Nephron (organoid): Measurements from ENCODE around the gene FAM83F.

Source experiments
- H3K27ac Mint-ChIP-seq, 3 experiments: 2 replicates each; pipeline ENCODE4 v1.8.0; 2020; ENCODE audit warnings: mixed read lengths in 3 of 3, mild to moderate bottlenecking in 2 of 3, moderate library complexity in 1 of 3
- H3K27me3 Mint-ChIP-seq: 2 replicates; pipeline ENCODE4 v1.8.0; 2021; ENCODE audit warnings: low read depth, mild to moderate bottlenecking, moderate library complexity, mixed read lengths
- H3K36me3 Mint-ChIP-seq: 2 replicates; pipeline ENCODE4 v1.8.0; 2020; ENCODE audit warnings: low read depth, mixed read lengths
- H3K4me1 Mint-ChIP-seq: 2 replicates; pipeline ENCODE4 v1.8.0; 2020; ENCODE audit warnings: mixed read lengths
- H3K4me3 Mint-ChIP-seq, 3 experiments: 2 replicates each; pipeline ENCODE4 v1.8.0; 2020; ENCODE audit warnings: mild to moderate bottlenecking in 3 of 3, mixed read lengths in 3 of 3, moderate library complexity in 2 of 3
- H3K9me3 Mint-ChIP-seq: 2 replicates; pipeline ENCODE4 v1.8.0; 2020; ENCODE audit warnings: mixed read lengths
- CTCF ChIP-seq, 3 experiments: fragments of 200-600 bp; sonication (generic); IDR thresholded peaks; one replicate each; pipeline ENCODE4 v1.5.0; 2021; ENCODE audit warnings: antibody characterized with exemption in 3 of 3; ENCODE audit not compliant: unreplicated experiment in 3 of 3

The FAM83F gene

GRCh38 chr22:39983346-39983745, 11.4 kb upstream of the FAM83F start:
- no peak for TF ChIP-seq CTCF (IDR thresholded peaks at IDR 0.05; ENCODE audit: unreplicated experiment in 3 of 3)
- no peaks in the 10 kb centered on the region for H3K9me3 Mint-ChIP-seq
- H3K36me3 Mint-ChIP-seq: no peaks in the 10 kb centered on the region
- no peak overlapping the region for H3K27ac Mint-ChIP-seq
- H3K27me3 Mint-ChIP-seq: peaks cover 41% of the 10 kb centered on the region
- no peaks in the 10 kb centered on the region for H3K4me1 Mint-ChIP-seq
- H3K4me3 Mint-ChIP-seq: no peak overlapping the region

- no peak overlapping the region for H3K4me3 Mint-ChIP-seq
- no peak overlapping the region for H3K27ac Mint-ChIP-seq
- no peaks in the 10 kb centered on the region for H3K36me3 Mint-ChIP-seq
- peaks cover 45% of the 10 kb centered on the region for H3K27me3 Mint-ChIP-seq
- no peaks in the 10 kb centered on the region for H3K9me3 Mint-ChIP-seq
- no peak for TF ChIP-seq CTCF (IDR thresholded peaks at IDR 0.05; ENCODE audit: unreplicated experiment in 3 of 3)
- H3K4me1 Mint-ChIP-seq: no peaks in the 10 kb centered on the region
Observed at GRCh38 chr22:39984006-39984405, 10.7 kb upstream of the FAM83F start.

- Mint-ChIP-seq H3K27me3 (peaks cover 53% of the 10 kb centered on the region), H3K27ac (no peak overlapping the region), H3K4me3 (no peak overlapping the region), H3K36me3 (no peaks in the 10 kb centered on the region), H3K4me1 (no peaks in the 10 kb centered on the region), H3K9me3 (no peaks in the 10 kb centered on the region)
- no peak for TF ChIP-seq CTCF (IDR thresholded peaks at IDR 0.05; ENCODE audit: unreplicated experiment in 3 of 3)
Observed at GRCh38 chr22:39984746-39985145, 10.0 kb upstream of the FAM83F start.

GRCh38 chr22:39985383-39986035, 9.2 kb upstream of the FAM83F start:
- no peaks in the 10 kb centered on the region for H3K4me1 Mint-ChIP-seq
- H3K27me3 Mint-ChIP-seq: peaks cover 50% of the 10 kb centered on the region
- H3K27ac Mint-ChIP-seq: no peak overlapping the region
- no peak for TF ChIP-seq CTCF (IDR thresholded peaks at IDR 0.05; ENCODE audit: unreplicated experiment in 3 of 3)
- H3K36me3 Mint-ChIP-seq: no peaks in the 10 kb centered on the region
- no peaks in the 10 kb centered on the region for H3K9me3 Mint-ChIP-seq
- H3K4me3 Mint-ChIP-seq: no peak overlapping the region

- H3K27me3 Mint-ChIP-seq: peaks cover 72% of the 10 kb centered on the region
- no peaks in the 10 kb centered on the region for H3K36me3 Mint-ChIP-seq
- H3K4me1 Mint-ChIP-seq: peaks cover under 1% of the 10 kb centered on the region
- H3K27ac Mint-ChIP-seq: no peak overlapping the region
- H3K9me3 Mint-ChIP-seq: peaks cover 2% of the 10 kb centered on the region
- no peak overlapping the region for H3K4me3 Mint-ChIP-seq
- no peak for TF ChIP-seq CTCF (IDR thresholded peaks at IDR 0.05; ENCODE audit: unreplicated experiment in 3 of 3)
Observed at GRCh38 chr22:39988386-39989114, 6.2 kb upstream of the FAM83F start.

- Mint-ChIP-seq H3K9me3 (peaks cover 5% of the 10 kb centered on the region), H3K4me1 (peaks cover 6% of the 10 kb centered on the region), H3K36me3 (no peaks in the 10 kb centered on the region), H3K27ac (no peak overlapping the region), H3K4me3 (no peak overlapping the region), H3K27me3 (peaks cover 78% of the 10 kb centered on the region)
- TF ChIP-seq CTCF (IDR thresholded peaks at IDR 0.05; ENCODE audit: unreplicated experiment in 3 of 3): no peak
Observed at GRCh38 chr22:39989633-39990032, 5.1 kb upstream of the FAM83F start.
